Stomach smooth muscle (tissue), 2 donors: ENCODE measurements around the gene MPZ.

Source experiments
- H3K27ac ChIP-seq: one replicate; pipeline ENCODE4 v1.7.0; 2013; ENCODE audit warnings: mild to moderate bottlenecking, low read length, inconsistent platforms
- H3K27me3 ChIP-seq, 2 donors: one replicate each; pipeline ENCODE4 v1.7.0; 2013; ENCODE audit warnings: low read length in 2 of 2; ENCODE audit not compliant: insufficient read depth in 2 of 2, control insufficient read depth in 1 of 2
- H3K36me3 ChIP-seq, 2 donors: one replicate each; pipeline ENCODE4 v1.7.0; 2013; ENCODE audit warnings: low read length in 2 of 2; ENCODE audit not compliant: control insufficient read depth in 2 of 2, insufficient read depth in 2 of 2
- H3K4me1 ChIP-seq: one replicate; pipeline ENCODE4 v1.7.0; 2013; ENCODE audit warnings: low read length; ENCODE audit not compliant: control insufficient read depth, insufficient read depth
- H3K4me3 ChIP-seq, 2 donors: one replicate each; pipeline ENCODE4 v1.7.0; 2013; ENCODE audit warnings: low read length in 2 of 2
- H3K9ac ChIP-seq, 2 donors: one replicate each; pipeline ENCODE4 v1.7.0; 2013; ENCODE audit warnings: low read length in 2 of 2, mild to moderate bottlenecking in 1 of 2
- H3K9me3 ChIP-seq, 2 donors: one replicate each; pipeline ENCODE4 v1.7.0; 2013; ENCODE audit warnings: low read length in 2 of 2; ENCODE audit not compliant: control insufficient read depth in 2 of 2
- donor health status: healthy.
- donor health status: Pancreatic carcinoma.

Gene MPZ

DNA sequence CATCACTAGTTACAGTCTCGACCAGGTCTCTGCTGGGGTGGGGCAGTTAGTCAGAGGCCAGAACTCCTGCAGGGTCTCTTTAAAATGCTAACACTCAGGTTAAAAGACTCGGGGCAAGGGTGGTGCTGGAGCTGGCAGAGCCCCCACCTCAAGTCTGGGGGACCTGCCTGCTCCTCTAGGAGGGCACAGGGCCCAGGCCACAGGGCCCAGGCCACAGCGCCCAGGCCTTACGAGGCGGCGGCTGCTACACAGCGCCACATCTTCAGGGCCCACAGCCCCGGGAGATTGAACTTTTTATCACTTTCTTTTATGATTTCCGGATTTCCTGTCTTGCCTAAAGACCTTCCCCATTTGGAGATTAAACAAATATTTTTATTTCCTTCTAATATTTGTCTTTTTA, 10.4 kb downstream of the MPZ start:
- Histone ChIP-seq H3K9me3 (no peaks in the 10 kb centered on the region), H3K36me3 (no peaks in the 10 kb centered on the region), H3K4me3 (no peak overlapping the region), H3K9ac (no peak overlapping the region), H3K27ac (no peak overlapping the region), H3K27me3 (no peaks in the 10 kb centered on the region), H3K4me1 (no peaks in the 10 kb centered on the region)

DNA sequence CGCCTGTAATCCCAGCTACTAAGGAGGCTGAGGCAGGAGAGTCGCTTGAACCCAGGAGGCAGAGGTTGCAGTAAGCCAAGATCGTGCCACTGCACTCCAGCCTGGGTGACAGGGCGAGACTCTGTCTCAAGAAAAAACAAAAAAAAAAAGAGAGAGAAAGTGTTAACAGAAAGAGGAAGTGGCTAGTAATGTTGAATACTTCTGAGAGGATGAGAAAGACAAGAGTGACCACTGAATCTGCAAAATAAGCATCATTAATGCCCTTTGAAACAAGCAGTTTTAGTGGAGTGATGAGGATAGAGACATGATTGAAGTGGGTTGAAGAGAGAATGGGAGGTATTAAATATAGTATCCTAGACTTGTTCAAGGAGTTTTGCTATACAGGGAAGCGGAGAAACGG, 11.7 kb downstream of the MPZ start:
- Histone ChIP-seq H3K4me3 (no peak overlapping the region), H3K9ac (no peak overlapping the region), H3K27ac (no peak overlapping the region), H3K9me3 (no peaks in the 10 kb centered on the region), H3K27me3 (no peaks in the 10 kb centered on the region), H3K36me3 (no peaks in the 10 kb centered on the region), H3K4me1 (no peaks in the 10 kb centered on the region)

DNA sequence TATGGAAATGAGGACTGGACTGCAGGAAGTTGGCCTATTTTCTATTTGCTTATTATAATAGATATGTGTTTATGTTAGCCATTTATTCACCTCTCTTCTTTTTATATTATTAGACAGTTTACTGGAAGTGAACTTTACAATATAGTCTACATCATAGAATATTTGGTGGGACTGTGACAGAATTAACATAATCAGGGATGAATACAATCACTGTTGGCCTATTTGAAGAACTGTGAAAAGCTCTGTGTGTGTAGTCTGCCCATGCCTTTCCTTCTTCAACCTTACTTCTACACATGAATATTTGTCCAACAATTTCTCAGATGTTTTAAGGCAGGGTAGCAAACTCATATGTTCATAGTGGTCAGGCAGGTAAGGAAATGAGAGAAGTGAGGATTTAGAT, 12.4 kb downstream of the MPZ start:
- no peaks in the 10 kb centered on the region for H3K9me3 ChIP-seq
- H3K9ac ChIP-seq, result no peak overlapping the region
- H3K36me3 ChIP-seq, result no peaks in the 10 kb centered on the region
- H3K4me1 ChIP-seq, result no peaks in the 10 kb centered on the region
- no peak overlapping the region for H3K4me3 ChIP-seq
- H3K27ac ChIP-seq, result no peak overlapping the region
- no peaks in the 10 kb centered on the region for H3K27me3 ChIP-seq

DNA sequence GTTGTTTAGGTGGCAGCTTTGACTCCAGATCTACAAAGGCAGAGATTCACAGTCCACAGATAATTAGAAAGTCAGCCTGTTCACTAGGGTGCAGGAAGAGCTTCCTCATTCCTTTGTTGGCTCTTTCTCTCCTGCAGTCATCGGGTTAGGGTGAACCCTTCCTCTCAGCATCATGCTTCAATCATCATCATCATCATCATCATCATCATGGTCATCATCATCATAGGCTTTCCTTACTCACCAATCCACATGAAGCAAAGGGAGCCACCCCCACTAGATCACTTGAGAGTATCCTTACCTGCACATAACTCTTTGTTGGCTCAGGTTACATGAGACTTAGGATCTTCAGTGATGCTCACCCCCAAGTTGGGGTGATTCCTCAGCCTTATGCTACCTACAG, 19.0 kb downstream of the MPZ start:
- Histone ChIP-seq H3K9ac (peak overlapping the region in 1 of 2 donors; percentile 7), H3K9me3 (no peaks in the 10 kb centered on the region), H3K36me3 (no peaks in the 10 kb centered on the region), H3K4me3 (no peak overlapping the region), H3K27ac (no peak overlapping the region), H3K27me3 (no peaks in the 10 kb centered on the region), H3K4me1 (no peaks in the 10 kb centered on the region)

DNA sequence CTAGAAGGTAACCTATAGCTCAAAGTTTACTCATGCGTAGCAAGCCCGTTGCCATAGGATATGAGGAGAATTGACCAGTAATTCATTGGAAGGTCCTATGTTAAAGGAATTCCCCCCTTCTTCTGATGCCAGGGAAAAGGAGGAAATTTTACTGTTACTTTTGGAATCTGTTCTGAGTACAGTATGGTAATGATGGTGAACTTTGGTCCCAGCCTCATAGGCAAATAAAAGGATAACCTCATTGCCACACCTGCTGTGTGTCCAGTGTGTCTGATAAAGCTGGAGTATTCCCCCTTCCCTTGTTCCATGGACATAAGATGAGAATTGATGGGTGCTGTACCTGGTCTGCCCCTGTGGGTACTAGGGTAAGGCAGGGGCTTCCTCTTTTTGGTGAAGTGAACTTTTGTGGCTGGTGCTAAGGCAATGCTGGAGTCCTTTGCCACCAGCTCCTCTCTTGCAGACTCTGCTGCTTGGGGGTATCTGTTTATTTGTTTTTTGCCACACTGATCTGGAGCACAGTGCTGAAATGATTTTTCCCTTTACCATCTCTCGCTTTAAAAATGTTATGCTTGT, 22.2 kb downstream of the MPZ start:
- no peak overlapping the region for H3K27ac ChIP-seq
- peaks cover 0 to 3% of the 10 kb centered on the region in 2 donors for H3K36me3 ChIP-seq
- H3K4me1 ChIP-seq, result no peaks in the 10 kb centered on the region

DNA sequence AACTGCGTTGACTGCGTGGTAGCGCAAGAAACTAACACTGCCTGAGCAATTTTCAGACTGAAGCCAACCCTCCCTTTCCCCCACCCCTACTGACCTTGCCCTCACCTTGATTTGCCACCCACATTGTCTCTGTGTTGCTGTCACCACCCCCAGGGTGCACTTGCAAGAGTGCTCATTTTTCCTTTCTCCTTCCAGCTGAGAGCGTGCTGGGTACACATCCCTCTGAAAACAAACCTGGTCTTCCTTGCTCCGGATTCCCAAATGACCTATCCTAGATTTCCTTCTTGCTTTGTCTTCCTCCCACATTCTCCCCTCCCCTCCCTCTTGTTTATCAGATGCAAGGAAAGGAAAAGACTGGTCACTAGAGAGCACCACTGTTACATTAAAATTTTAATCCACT, 24.2 kb downstream of the MPZ start:
- Histone ChIP-seq H3K4me3 (no peak overlapping the region), H3K4me1 (no peaks in the 10 kb centered on the region), H3K9ac (no peak overlapping the region), H3K9me3 (no peaks in the 10 kb centered on the region), H3K27ac (no peak overlapping the region), H3K27me3 (no peaks in the 10 kb centered on the region), H3K36me3 (peaks cover 0 to 3% of the 10 kb centered on the region in 2 donors)

More for the DNA sequence above, 22.2 kb downstream of the MPZ start:
- Histone ChIP-seq H3K4me3 (no peak overlapping the region), H3K9ac (no peak overlapping the region), H3K27me3 (no peaks in the 10 kb centered on the region), H3K9me3 (no peaks in the 10 kb centered on the region)

DNA sequence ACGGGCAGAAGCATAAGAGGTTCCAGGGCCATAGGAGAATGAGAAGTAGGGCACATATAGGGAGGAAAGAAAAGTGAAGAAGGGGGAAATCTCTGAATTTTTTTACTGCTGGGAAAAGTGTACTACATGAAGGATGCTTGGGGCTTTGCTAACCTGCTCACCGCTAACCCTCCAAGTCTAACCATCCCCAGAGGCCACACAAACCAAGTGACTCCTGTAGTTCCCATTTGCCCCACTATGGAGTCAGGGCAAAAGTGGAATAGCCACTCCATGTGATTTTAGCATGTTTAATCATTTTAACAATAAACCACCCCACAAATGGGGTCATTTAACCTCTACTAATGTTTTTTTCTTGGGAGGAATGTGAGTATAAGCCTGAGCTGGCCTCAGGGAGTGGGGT, 24.7 kb downstream of the MPZ start:
- Histone ChIP-seq H3K4me1 (no peaks in the 10 kb centered on the region), H3K4me3 (no peak overlapping the region), H3K9ac (no peak overlapping the region), H3K9me3 (no peaks in the 10 kb centered on the region), H3K27me3 (no peaks in the 10 kb centered on the region), H3K27ac (no peak overlapping the region), H3K36me3 (peaks cover 0 to 3% of the 10 kb centered on the region in 2 donors)

DNA sequence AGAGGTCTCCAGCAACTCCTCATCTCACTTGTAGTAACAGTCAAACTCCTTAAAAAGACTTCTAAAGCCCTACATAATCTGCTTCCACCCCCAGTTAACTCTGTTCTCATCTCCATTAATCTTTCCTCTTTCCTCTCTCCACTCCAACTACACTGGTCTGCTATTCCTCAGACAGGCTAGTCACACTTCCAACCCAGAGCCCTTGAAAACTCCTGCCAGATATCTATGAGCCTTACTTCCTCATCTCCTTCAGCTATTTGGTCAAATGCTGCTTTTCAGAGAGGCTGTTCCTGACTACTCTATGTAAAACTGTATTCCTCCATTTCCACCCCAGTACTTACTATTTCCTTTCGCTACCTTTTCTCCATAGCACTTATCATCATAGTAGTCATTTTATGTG, 26.8 kb downstream of the MPZ start:
- H3K36me3 ChIP-seq, result peaks cover 0 to 3% of the 10 kb centered on the region in 2 donors
- no peaks in the 10 kb centered on the region for H3K9me3 ChIP-seq
- H3K4me3 ChIP-seq, result no peak overlapping the region
- no peak overlapping the region for H3K27ac ChIP-seq
- H3K4me1 ChIP-seq, result no peaks in the 10 kb centered on the region
- no peak overlapping the region for H3K9ac ChIP-seq
- H3K27me3 ChIP-seq, result no peaks in the 10 kb centered on the region

DNA sequence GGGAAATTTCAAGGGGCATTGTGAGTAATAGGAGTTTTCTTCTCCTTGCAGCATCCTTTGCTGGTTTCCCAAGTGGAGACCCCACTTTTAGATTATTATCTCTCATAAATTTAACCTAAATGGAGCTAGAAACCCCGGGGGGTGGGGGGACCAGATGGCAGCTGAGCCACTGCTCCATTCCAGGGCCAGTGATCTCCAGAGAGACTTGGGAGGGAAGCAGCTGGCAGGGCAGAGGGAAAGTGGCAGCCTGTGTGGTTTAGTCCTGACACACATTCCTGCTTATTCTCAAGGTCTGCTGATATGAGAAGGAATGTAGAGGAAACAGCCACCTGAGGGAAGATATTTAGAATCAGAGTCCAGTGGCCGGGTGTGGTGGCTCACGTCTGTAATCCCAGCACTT, 34.9 kb downstream of the MPZ start:
- no peaks in the 10 kb centered on the region for H3K9me3 ChIP-seq
- no peaks in the 10 kb centered on the region for H3K27me3 ChIP-seq
- H3K9ac ChIP-seq, result no peak overlapping the region
- no peaks in the 10 kb centered on the region for H3K36me3 ChIP-seq
- H3K27ac ChIP-seq, result no peak overlapping the region
- no peak overlapping the region for H3K4me3 ChIP-seq
- H3K4me1 ChIP-seq, result peaks cover 10% of the 10 kb centered on the region

DNA sequence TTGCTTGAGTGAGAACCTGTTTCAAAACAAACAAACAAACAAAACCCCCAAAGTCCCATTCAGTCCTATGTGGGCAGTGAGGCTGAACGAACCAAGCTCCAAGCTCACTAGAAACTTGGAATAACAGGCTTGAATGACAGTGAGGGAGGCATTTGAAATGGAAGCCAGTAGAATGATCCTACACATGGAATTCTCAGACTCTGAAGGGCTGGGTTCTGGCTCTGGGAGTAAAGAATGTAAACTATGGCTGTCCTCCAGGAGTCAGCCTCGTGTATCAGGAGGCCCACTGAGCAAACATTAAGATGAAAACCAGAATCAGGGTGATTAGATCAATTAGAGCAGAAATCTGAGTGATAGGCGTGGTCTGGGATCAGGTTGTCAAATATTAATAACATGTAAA, 36.4 kb downstream of the MPZ start:
- no peaks in the 10 kb centered on the region for H3K27me3 ChIP-seq
- H3K27ac ChIP-seq, result no peak overlapping the region
- H3K4me3 ChIP-seq, result no peak overlapping the region
- no peak overlapping the region for H3K9ac ChIP-seq
- H3K36me3 ChIP-seq, result no peaks in the 10 kb centered on the region
- peaks cover 10% of the 10 kb centered on the region for H3K4me1 ChIP-seq
- H3K9me3 ChIP-seq, result no peaks in the 10 kb centered on the region

DNA sequence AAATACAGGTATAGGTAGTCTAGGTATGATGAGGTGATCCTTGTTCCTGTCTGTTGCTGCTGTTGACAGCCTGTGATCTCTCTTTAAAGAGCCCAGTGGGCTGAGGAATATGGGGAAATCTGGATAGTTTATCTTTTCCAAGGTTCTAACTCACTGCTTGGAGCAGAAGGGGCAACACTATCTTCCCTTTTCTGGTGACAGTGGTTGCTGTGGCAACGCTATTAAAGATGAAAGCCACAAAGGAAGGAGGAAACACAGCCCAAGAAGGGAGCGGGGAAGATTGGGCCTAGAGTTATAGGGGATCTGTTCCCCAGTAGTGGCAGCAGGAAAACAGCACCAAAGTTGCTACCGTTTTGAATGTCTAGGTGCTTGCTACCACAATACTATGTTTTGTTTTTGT, 42.4 kb downstream of the MPZ start:
- Histone ChIP-seq H3K9me3 (no peaks in the 10 kb centered on the region), H3K9ac (peak overlapping the region in 1 of 2 donors; percentile 29), H3K36me3 (no peaks in the 10 kb centered on the region), H3K4me3 (no peak overlapping the region), H3K4me1 (peaks cover 16% of the 10 kb centered on the region), H3K27me3 (no peaks in the 10 kb centered on the region), H3K27ac (peak overlapping the region; percentile 66)
